SK-N-SH (cell line): ENCODE results near the gene CPN1.

Experiments
- GATA2 ChIP-seq: sonication (generic); formaldehyde crosslinking; IDR thresholded peaks from 2 replicates; pipeline ENCODE4 v1.5.0; 2020; ENCODE audit warnings: mild to moderate bottlenecking, missing genetic modification reagents
- POLR2AphosphoS5 ChIP-seq: IDR thresholded peaks from 2 replicates; pipeline ENCODE4 v1.6.1; 2012; ENCODE audit warnings: low read depth, low read length
- SIN3A ChIP-seq: IDR thresholded peaks from 2 replicates; pipeline ENCODE4 v1.6.1; 2012; ENCODE audit warnings: low read depth, mild to moderate bottlenecking, low read length, moderate library complexity, borderline replicate concordance
- TAF1 ChIP-seq: IDR thresholded peaks from 2 replicates; pipeline ENCODE4 v1.6.1; 2012; ENCODE audit warnings: low read depth, mild to moderate bottlenecking, low read length, moderate library complexity, borderline replicate concordance
- TF ChIP-seq, protein P1 (sequence below): fragments of 200-600 bp; sonication (generic); IDR thresholded peaks from 2 replicates; pipeline ENCODE4 v1.6.1; 2017; ENCODE audit warnings: antibody characterized with exemption, mild to moderate bottlenecking, moderate library complexity
- TF ChIP-seq, protein P2 (sequence below): IDR thresholded peaks from 2 replicates; pipeline ENCODE4 v1.4.0; 2012; ENCODE audit warnings: low read depth

DNA sequence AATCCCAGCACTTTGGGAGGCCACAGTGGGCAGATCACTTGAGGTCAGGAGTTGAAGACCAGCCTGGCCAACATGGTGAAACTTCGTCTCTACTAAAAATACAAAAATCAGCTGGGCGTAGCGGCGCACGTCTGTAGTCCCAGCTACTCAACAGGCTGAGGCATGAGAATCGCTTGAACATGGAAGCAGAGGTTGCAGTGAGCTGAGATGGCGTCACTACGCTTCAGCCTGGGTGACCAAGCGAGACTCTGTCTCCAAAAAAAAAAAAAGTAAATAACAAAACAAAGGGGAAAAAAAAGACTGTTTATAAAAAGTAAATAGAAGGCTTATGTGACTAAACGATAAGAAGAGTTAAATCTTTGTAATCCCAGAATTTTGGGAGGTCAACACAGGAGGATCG, 56.9 kb downstream of the CPN1 start:
- no peak for TF ChIP-seq TAF1
- TF ChIP-seq, protein P1, sequence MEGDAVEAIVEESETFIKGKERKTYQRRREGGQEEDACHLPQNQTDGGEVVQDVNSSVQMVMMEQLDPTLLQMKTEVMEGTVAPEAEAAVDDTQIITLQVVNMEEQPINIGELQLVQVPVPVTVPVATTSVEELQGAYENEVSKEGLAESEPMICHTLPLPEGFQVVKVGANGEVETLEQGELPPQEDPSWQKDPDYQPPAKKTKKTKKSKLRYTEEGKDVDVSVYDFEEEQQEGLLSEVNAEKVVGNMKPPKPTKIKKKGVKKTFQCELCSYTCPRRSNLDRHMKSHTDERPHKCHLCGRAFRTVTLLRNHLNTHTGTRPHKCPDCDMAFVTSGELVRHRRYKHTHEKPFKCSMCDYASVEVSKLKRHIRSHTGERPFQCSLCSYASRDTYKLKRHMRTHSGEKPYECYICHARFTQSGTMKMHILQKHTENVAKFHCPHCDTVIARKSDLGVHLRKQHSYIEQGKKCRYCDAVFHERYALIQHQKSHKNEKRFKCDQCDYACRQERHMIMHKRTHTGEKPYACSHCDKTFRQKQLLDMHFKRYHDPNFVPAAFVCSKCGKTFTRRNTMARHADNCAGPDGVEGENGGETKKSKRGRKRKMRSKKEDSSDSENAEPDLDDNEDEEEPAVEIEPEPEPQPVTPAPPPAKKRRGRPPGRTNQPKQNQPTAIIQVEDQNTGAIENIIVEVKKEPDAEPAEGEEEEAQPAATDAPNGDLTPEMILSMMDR = no peak
- no peak for TF ChIP-seq GATA2 (CRISPR knock-in tag)
- TF ChIP-seq SIN3A = no peak
- TF ChIP-seq POLR2AphosphoS5 = no peak
- TF ChIP-seq, protein P2, sequence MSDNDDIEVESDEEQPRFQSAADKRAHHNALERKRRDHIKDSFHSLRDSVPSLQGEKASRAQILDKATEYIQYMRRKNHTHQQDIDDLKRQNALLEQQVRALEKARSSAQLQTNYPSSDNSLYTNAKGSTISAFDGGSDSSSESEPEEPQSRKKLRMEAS = no peak
